HL-60 (cell line): Measurements from ENCODE around the gene IRF8.
A peak's percentile ranks its signal among the peaks of the same experiment; 100 is the strongest.
"Not testable (repeated sequence)": the region's sequence is repeated elsewhere in the genome, so short reads cannot be mapped to it uniquely, and the experiment has no call there.

ENCODE experiments used
- DNase-seq, 2 experiments: peaks; one replicate each; pipeline ENCODE4 v3.0.0-alpha.2; 2010 to 2020; ENCODE audit warnings: low read depth in 1 of 2, low spot score in 1 of 2
- H3K27ac ChIP-seq: fragments of 250-450 bp; sonication (Bioruptor Pico); replicated peaks from 2 replicates; pipeline ENCODE4 v1.5.1; 2020; ENCODE audit warnings: mild to moderate bottlenecking, moderate library complexity
- H3K27me3 ChIP-seq: fragments of 250-450 bp; sonication (Bioruptor Pico); 2 replicates; pipeline ENCODE4 v1.5.1; 2021; ENCODE audit warnings: mild to moderate bottlenecking, moderate library complexity; ENCODE audit not compliant: insufficient read depth, poor library complexity, severe bottlenecking
- H3K4me3 ChIP-seq: replicated peaks from 2 replicates; pipeline ENCODE4 v1.5.1; 2011; ENCODE audit warnings: mild to moderate bottlenecking, control low read depth, low read length; ENCODE audit not compliant: insufficient read depth
- GABPA ChIP-seq: IDR thresholded peaks from 2 replicates; pipeline ENCODE4 v1.6.1; 2012; ENCODE audit warnings: low read depth
- POLR2AphosphoS5 ChIP-seq: IDR thresholded peaks from 2 replicates; pipeline ENCODE4 v1.6.1; 2012; ENCODE audit warnings: low read depth
- SPI1 ChIP-seq: IDR thresholded peaks from 2 replicates; pipeline ENCODE4 v1.6.1; 2012; ENCODE audit warnings: low read depth, mild to moderate bottlenecking, borderline replicate concordance
- TF ChIP-seq, protein P1 (sequence below): IDR thresholded peaks from 2 replicates; pipeline ENCODE4 v1.6.1; 2012; ENCODE audit warnings: low read depth; ENCODE audit not compliant: insufficient replicate concordance
- TF ChIP-seq, protein P2 (sequence below): IDR thresholded peaks from one replicate; pipeline ENCODE4 v1.5.1; 2011; ENCODE audit warnings: low read length, control low read depth, inconsistent platforms; ENCODE audit not compliant: insufficient read depth

Gene IRF8

DNA sequence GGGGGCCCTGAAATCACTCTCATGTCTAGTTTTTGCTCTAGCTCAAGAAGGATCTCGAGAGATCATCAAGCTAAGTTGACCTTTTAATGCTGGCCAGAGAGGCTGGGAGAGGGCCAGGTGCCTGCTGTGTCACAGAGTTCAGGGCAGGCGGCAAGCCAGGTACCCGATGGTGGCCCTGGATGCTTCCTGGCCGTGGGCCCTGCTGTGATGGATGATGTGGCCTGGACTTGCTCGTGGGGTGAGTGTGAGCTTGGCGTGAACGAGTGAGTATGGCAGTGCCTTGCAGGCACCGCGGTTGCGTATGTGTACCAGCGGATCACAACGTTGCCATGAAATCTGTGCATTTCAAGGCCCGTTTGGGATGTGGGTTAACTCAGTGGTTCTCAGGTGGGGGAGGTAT, 7.4 kb downstream of the IRF8 start:
- H3K4me3 ChIP-seq: no peak overlapping the region
- no peak for DNase-seq
- H3K27ac ChIP-seq: no peak overlapping the region
- TF ChIP-seq POLR2AphosphoS5 (no peak), SPI1 (no peak), GABPA (no peak)
- TF ChIP-seq, protein P1, sequence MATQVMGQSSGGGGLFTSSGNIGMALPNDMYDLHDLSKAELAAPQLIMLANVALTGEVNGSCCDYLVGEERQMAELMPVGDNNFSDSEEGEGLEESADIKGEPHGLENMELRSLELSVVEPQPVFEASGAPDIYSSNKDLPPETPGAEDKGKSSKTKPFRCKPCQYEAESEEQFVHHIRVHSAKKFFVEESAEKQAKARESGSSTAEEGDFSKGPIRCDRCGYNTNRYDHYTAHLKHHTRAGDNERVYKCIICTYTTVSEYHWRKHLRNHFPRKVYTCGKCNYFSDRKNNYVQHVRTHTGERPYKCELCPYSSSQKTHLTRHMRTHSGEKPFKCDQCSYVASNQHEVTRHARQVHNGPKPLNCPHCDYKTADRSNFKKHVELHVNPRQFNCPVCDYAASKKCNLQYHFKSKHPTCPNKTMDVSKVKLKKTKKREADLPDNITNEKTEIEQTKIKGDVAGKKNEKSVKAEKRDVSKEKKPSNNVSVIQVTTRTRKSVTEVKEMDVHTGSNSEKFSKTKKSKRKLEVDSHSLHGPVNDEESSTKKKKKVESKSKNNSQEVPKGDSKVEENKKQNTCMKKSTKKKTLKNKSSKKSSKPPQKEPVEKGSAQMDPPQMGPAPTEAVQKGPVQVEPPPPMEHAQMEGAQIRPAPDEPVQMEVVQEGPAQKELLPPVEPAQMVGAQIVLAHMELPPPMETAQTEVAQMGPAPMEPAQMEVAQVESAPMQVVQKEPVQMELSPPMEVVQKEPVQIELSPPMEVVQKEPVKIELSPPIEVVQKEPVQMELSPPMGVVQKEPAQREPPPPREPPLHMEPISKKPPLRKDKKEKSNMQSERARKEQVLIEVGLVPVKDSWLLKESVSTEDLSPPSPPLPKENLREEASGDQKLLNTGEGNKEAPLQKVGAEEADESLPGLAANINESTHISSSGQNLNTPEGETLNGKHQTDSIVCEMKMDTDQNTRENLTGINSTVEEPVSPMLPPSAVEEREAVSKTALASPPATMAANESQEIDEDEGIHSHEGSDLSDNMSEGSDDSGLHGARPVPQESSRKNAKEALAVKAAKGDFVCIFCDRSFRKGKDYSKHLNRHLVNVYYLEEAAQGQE: no peak
- TF ChIP-seq, protein P2, sequence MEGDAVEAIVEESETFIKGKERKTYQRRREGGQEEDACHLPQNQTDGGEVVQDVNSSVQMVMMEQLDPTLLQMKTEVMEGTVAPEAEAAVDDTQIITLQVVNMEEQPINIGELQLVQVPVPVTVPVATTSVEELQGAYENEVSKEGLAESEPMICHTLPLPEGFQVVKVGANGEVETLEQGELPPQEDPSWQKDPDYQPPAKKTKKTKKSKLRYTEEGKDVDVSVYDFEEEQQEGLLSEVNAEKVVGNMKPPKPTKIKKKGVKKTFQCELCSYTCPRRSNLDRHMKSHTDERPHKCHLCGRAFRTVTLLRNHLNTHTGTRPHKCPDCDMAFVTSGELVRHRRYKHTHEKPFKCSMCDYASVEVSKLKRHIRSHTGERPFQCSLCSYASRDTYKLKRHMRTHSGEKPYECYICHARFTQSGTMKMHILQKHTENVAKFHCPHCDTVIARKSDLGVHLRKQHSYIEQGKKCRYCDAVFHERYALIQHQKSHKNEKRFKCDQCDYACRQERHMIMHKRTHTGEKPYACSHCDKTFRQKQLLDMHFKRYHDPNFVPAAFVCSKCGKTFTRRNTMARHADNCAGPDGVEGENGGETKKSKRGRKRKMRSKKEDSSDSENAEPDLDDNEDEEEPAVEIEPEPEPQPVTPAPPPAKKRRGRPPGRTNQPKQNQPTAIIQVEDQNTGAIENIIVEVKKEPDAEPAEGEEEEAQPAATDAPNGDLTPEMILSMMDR: no peak
- H3K27me3 ChIP-seq: no peaks in the 10 kb centered on the region

DNA sequence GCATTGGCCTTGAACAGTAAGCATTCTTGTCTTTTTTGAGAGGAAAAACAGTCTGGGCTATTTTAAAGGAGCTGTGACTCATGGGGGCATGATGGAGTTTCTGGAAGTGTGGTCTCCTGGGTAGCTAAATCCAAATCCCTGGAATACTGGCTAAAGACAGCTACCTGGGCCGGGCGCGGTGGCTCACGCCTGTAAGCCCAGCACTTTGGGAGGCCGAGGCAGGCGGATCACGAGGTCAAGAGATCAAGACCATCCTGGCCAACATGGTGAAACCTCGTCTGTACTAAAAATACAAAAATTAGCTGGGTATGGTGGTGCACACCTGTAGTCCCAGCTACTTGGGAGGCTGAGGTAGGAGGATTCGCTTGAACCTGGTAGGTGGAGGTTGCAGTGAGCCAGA, 8.3 kb downstream of the IRF8 start:
- H3K27me3 ChIP-seq, H3K27ac ChIP-seq, DNase-seq, H3K4me3 ChIP-seq: not testable (repeated sequence)

DNA sequence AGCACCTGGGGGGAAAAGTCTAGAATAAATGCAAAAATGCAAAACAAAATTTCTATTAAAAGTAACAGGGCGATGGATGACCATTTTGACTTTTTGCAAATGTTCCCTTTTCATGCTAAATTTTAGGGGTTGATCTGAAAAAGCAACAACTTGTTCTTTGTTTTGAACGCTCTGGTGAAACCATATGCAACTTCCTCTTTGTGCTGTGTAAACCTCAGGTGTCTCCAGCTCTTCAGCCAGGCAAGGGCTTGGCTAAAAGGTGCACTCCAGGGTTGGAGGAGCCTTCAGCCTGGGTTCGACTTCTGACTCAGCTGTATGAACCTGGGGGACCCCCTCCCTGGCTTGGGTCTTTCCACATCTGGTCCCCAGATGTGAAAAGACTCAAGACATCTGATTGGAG, 9.5 kb downstream of the IRF8 start:
- H3K27ac ChIP-seq: peak overlapping the region; percentile 56

DNA sequence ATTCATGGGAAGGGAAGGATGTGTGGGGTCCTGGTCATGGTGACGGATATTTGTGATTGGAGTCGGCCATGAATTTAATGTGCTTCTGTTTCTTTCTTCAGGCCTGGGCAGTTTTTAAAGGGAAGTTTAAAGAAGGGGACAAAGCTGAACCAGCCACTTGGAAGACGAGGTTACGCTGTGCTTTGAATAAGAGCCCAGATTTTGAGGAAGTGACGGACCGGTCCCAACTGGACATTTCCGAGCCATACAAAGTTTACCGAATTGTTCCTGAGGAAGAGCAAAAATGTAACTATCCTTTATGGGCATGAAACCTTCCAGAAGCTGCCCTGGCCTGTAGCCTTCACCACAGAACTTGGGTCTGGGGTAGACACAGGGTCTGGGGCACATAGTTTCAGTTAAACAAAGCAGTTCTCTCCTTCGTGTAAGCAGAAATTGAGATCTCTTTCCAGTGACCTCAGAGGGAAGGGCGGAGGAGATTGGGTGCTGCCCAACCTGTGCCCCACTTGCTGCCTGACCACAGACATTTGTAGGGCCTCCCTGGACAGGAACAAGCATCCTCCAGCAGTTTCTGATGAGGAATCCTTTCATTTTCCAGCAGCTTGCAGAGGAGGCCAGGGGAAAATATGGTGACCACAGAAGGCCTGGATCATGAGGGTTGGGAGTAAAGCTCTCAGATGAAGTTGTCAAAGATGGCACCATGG, 10.1 kb downstream of the IRF8 start:
- Histone ChIP-seq H3K4me3 (no peak overlapping the region), H3K27ac (peak overlapping the region; percentile 56), H3K27me3 (no peaks in the 10 kb centered on the region)
- peak in 1 of 2 experiments; percentile 22 for DNase-seq
- no peak for TF ChIP-seq GABPA
- TF ChIP-seq SPI1: peak; percentile 71; the same call in 1 of the 2 replicates

More for the DNA sequence above, 9.5 kb downstream of the IRF8 start:
- peak in 1 of 2 experiments; percentile 35 for DNase-seq
- H3K27me3 ChIP-seq: no peaks in the 10 kb centered on the region
- TF ChIP-seq POLR2AphosphoS5 (no peak), GABPA (no peak), SPI1 (no peak)
- TF ChIP-seq, protein P1: no peak
- TF ChIP-seq, protein P2: no peak
- H3K4me3 ChIP-seq: no peak overlapping the region
